HK-2 (cell line): ENCODE data around the gene ARVCF.

Experiments
- DNase-seq: peaks from one replicate; pipeline ENCODE4 v3.0.0-alpha.2; 2018; ENCODE audit not compliant: unreplicated experiment

The ARVCF gene

GRCh38 chr22:19961868-19962245 is 54.8 kb downstream of the ARVCF start:
- DNase-seq = no peak

GRCh38 chr22:19961201-19961580 is 55.4 kb downstream of the ARVCF start:
- no peak for DNase-seq

GRCh38 chr22:19960491-19961200 is 56.0 kb downstream of the ARVCF start:
- no peak for DNase-seq

GRCh38 chr22:19959587-19960490 is 56.8 kb downstream of the ARVCF start:
- no peak for DNase-seq

GRCh38 chr22:19959043-19959586 is 57.5 kb downstream of the ARVCF start:
- no peak for DNase-seq

GRCh38 chr22:19958083-19959042 is 58.3 kb downstream of the ARVCF start:
- DNase-seq = no peak

GRCh38 chr22:19957445-19957844 is 59.2 kb downstream of the ARVCF start:
- DNase-seq = no peak

GRCh38 chr22:19955241-19956128 is 61.1 kb downstream of the ARVCF start:
- DNase-seq = no peak

- no peak for DNase-seq
Measured at GRCh38 chr22:19951346-19951745, 65.3 kb downstream of the ARVCF start.

- DNase-seq = no peak
Measured at GRCh38 chr22:19948057-19948760, 68.4 kb downstream of the ARVCF start.

GRCh38 chr22:19943082-19944026 is 73.3 kb downstream of the ARVCF start:
- DNase-seq = peak; percentile 62

- DNase-seq = peak; percentile 38
Measured at GRCh38 chr22:19942157-19943081, 74.2 kb downstream of the ARVCF start.

- DNase-seq = peak; percentile 68
Measured at GRCh38 chr22:19941365-19942082, 75.1 kb downstream of the ARVCF start, which contains the start of the genes COMT and TXNRD2. COMT (plus strand) TSS chr22:19941772; CDS start chr22:19962527, 20,755 bp downstream. TXNRD2 (minus strand) TSS chr22:19941818; CDS start chr22:19941803, 15 bp downstream.

- no peak for DNase-seq
Measured at GRCh38 chr22:19940536-19941364, 75.9 kb downstream of the ARVCF start.

- no peak for DNase-seq
Measured at GRCh38 chr22:19937616-19938473, 78.8 kb downstream of the ARVCF start.
